Chondrocyte (in vitro differentiated cells): ENCODE data around the gene PRR20G. TPM values are rescaled to one million over a fixed set of nuclear protein-coding genes. Genes with fewer than 3 reads are reported as not detected.

Source experiments
- DNase-seq: peaks from one replicate; pipeline ENCODE4 v3.0.0; 2021; ENCODE audit warnings: mixed read lengths, low spot score
- H3K27ac Mint-ChIP-seq: one replicate; pipeline ENCODE4 v1.8.0; 2021; ENCODE audit warnings: mild to moderate bottlenecking, moderate library complexity, mixed read lengths; ENCODE audit not compliant: unreplicated experiment
- H3K27me3 Mint-ChIP-seq: 2 replicates; pipeline ENCODE4 v1.8.0; 2021; ENCODE audit warnings: low read depth, mixed read lengths
- H3K36me3 Mint-ChIP-seq: 2 replicates; pipeline ENCODE4 v1.8.0; 2021; ENCODE audit warnings: low read depth, mixed read lengths
- H3K4me1 Mint-ChIP-seq: 2 replicates; pipeline ENCODE4 v1.8.0; 2021; ENCODE audit warnings: low read depth, mild to moderate bottlenecking, mixed read lengths
- H3K4me3 Mint-ChIP-seq: one replicate; pipeline ENCODE4 v1.8.0; 2021; ENCODE audit warnings: mild to moderate bottlenecking, moderate library complexity, mixed read lengths; ENCODE audit not compliant: unreplicated experiment
- H3K9me3 Mint-ChIP-seq: 2 replicates; pipeline ENCODE4 v1.8.0; 2021; ENCODE audit warnings: low read depth, mixed read lengths
- total RNA-seq: library from RNA; stranded (reverse); gene quantifications from 3 replicates; pipeline ENCODE4 v1.2.1, GENCODE V29; 2021
- TF ChIP-seq, protein P1 (sequence below): fragments of 200-600 bp; sonication (generic); IDR thresholded peaks from 2 replicates; pipeline ENCODE4 v1.5.0; 2021; ENCODE audit warnings: antibody characterized with exemption, mild to moderate bottlenecking, moderate library complexity

PRR20G gene
- total RNA-seq, 1 donor from 2014 or later, result not detected

DNA sequence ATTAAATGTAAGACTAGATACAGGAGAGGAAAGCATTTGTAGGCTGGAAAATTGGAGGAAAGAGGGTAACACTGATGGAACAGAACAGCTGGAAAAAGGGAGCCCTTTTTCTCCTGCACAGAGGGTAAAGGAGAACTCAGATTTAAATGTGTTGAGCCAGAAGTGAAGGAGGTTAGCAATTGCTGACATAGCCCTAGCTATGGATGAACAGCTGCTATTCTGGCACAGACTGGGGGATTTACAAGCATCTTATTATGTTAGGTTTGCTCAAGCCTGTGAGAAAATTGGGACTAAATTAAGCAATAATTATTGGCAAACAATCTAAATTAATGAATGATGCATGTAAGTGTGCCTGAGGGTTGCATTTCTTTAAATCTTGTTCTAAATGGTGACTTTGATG lies 40.6 kb upstream of the PRR20G start:
- DNase-seq, result no peak
- Mint-ChIP-seq H3K4me1 (no peaks in the 10 kb centered on the region), H3K4me3 (no peak overlapping the region), H3K27me3 (peaks cover 17% of the 10 kb centered on the region), H3K36me3 (peaks cover 4% of the 10 kb centered on the region), H3K27ac (no peak overlapping the region), H3K9me3 (peaks cover 22% of the 10 kb centered on the region)
- TF ChIP-seq, protein P1, sequence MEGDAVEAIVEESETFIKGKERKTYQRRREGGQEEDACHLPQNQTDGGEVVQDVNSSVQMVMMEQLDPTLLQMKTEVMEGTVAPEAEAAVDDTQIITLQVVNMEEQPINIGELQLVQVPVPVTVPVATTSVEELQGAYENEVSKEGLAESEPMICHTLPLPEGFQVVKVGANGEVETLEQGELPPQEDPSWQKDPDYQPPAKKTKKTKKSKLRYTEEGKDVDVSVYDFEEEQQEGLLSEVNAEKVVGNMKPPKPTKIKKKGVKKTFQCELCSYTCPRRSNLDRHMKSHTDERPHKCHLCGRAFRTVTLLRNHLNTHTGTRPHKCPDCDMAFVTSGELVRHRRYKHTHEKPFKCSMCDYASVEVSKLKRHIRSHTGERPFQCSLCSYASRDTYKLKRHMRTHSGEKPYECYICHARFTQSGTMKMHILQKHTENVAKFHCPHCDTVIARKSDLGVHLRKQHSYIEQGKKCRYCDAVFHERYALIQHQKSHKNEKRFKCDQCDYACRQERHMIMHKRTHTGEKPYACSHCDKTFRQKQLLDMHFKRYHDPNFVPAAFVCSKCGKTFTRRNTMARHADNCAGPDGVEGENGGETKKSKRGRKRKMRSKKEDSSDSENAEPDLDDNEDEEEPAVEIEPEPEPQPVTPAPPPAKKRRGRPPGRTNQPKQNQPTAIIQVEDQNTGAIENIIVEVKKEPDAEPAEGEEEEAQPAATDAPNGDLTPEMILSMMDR, result no peak

DNA sequence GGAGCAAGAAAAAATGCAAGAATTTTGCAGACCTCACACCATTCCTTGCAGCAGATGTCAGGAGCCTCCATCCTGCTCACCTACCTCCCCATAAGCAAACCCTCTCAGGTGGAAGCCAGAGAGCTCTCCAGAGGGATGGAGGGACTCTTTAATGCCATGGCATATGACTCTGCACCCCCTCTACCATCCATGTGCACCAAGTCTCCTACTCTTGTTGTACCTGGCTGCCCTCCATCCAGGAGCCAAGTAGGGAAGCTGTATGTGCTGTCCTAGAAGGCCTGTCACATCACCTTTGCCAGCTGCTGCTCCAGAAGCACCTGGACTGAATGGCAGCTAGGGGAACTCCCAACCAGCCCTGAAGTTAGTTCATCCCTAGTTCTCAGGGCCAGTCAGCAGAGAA lies 38.5 kb upstream of the PRR20G start:
- no peaks in the 10 kb centered on the region for H3K4me1 Mint-ChIP-seq
- peaks cover 4% of the 10 kb centered on the region for H3K36me3 Mint-ChIP-seq
- H3K27ac Mint-ChIP-seq, result no peak overlapping the region
- H3K9me3 Mint-ChIP-seq, result peaks cover 9% of the 10 kb centered on the region
- H3K4me3 Mint-ChIP-seq, result no peak overlapping the region
- DNase-seq, result no peak
- peaks cover 17% of the 10 kb centered on the region for H3K27me3 Mint-ChIP-seq
- TF ChIP-seq, protein P1, result no peak

DNA sequence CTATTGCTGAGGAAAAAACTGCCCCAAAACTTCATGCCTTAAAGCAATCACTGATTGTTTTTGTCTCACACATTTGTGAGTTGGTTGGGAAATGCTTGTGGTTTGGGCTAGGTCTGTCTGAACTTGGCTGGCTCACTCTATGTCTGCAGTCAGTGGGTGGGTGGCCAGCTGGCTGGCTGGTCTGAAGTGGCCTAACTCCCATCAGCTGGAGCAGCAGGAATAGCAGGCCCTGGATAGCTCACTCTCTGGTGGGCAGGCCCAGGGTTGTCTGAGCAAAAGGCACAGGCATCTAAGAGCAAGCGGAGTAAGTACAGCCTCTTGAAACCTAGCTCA lies 37.7 kb upstream of the PRR20G start:
- H3K4me1 Mint-ChIP-seq, result no peaks in the 10 kb centered on the region
- H3K9me3 Mint-ChIP-seq, result peaks cover 6% of the 10 kb centered on the region
- H3K27ac Mint-ChIP-seq, result no peak overlapping the region
- H3K36me3 Mint-ChIP-seq, result peaks cover 3% of the 10 kb centered on the region
- peaks cover 17% of the 10 kb centered on the region for H3K27me3 Mint-ChIP-seq
- TF ChIP-seq, protein P1, result no peak
- no peak for DNase-seq
- no peak overlapping the region for H3K4me3 Mint-ChIP-seq

DNA sequence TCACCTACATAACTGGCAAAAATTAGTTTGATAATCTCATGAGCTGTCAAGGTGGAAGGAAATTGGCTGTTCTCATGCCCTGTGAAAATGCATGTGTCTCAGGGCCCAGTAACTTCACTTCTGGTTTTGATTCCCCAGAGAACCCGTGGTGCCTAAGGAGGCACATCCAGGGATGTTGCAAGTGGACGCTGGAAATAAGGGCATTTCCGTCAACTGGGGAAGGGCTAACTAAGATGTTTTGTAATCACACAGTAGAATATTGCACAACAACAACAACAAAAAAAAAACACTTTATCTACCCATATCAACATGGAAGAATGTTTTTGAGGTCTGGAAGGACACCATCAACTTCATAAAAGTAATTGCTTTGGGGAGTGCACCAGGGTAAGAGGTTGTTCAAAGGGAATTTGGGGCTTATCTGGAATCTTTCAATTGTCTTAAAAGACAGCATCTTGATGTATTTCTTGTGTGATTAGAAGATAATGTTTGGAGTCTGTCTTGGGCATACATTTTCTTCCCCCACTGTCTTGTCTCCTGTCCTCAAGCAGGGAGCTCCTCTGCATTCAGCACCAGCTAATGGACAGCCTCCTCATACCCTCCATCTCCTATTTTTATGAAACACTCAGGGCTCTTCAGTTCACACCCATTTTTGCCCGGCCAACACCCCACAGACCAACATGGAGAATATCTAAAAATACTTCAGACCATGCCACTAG lies 37.2 kb upstream of the PRR20G start:
- Mint-ChIP-seq H3K9me3 (peaks cover under 1% of the 10 kb centered on the region), H3K36me3 (no peaks in the 10 kb centered on the region), H3K27ac (no peak overlapping the region), H3K4me3 (no peak overlapping the region), H3K4me1 (no peaks in the 10 kb centered on the region), H3K27me3 (peaks cover 15% of the 10 kb centered on the region)
- DNase-seq, result no peak
- TF ChIP-seq, protein P1, result no peak

DNA sequence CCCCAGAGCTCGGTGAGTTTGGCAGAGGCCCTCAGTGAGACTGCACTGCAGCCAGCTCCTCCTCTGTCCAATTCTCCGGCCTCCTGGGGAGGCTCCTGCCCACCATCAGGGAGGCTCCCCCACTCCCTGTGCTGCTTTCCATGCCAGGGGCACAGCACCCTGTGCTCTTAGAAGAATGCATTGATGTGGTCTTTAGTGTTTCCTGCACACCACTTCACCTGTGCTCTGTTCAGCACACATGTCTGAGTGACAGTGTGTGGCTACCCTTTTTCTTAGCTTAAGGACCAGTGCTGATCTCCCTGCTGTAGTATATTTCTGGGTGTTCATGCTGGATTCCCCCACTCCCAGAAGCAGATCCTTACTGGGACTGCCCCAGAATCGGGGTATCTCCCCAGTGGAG lies 36.2 kb upstream of the PRR20G start:
- Mint-ChIP-seq H3K4me3 (no peak overlapping the region), H3K4me1 (no peaks in the 10 kb centered on the region), H3K27ac (no peak overlapping the region), H3K9me3 (no peaks in the 10 kb centered on the region), H3K27me3 (peaks cover 15% of the 10 kb centered on the region), H3K36me3 (no peaks in the 10 kb centered on the region)
- TF ChIP-seq, protein P1, result no peak
- no peak for DNase-seq
